GM19023 (cell line): ENCODE measurements around the gene ELOB.
"Not testable (repeated sequence)": the region's sequence is repeated elsewhere in the genome, so short reads cannot be mapped to it uniquely, and the experiment has no call there.

Source experiments
- ATAC-seq: cut with Tn5 transposase; IDR thresholded peaks from one replicate; pipeline ENCODE4 v1.9.1; 2021; ENCODE audit warnings: mild to moderate bottlenecking, moderate library complexity; ENCODE audit not compliant: unreplicated experiment

The ELOB gene

GRCh38 chr16:2724816-2725348, 52.2 kb downstream of the ELOB start:
- ATAC-seq = no peak

DNA sequence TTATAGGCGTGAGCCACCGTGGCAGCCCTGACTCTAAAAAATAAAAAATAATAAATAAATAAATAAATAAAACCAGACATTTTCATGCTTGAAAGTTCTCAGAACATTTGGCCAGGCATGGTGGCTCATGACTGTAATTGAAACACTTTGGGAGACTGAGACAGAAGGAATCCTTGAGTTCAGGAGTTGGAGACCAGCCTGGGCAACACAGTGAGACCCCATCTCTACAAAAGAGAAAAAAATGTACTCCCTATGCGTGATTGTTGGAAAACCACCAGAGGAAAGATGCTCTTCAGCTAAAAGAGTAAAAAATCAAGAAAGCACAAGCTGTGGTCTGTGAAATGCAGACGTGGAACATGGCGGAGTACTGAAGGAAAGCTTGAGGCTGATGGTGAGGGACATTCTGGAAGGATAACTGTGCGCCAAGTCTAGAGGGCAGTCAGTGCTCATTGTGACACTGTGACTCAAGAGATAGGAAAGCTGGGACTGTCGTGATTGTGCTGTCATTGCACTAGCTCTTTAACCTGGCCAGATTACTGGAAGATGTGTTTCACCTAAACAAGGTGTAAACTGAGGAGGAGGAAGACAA, 52.9 kb downstream of the ELOB start:
- ATAC-seq = no peak

DNA sequence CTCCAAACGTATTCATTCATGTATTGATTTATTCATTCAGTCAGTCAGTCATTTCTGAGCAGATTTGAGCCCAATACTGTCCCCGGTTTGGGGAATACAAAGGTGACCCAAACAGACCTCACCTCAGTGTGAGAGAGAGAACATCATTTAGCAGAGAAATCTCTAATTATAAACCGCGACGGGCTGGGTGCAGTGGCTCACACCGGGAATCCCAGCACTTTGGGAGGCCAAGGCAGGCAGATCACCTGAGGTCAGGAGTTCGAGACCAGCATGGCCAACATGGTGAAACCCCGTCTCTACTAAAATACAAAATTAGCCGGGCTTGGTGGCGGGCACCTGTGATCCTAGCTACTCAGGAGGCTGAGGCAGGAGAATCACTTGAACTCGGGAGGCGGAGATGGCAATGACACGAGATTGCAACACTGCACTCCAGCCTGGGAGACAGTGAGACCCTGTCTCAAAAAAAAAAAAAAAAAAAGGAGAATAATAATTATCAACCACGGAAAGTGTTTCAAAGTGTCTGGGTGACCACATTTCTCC, 55.4 kb downstream of the ELOB start:
- ATAC-seq = not testable (repeated sequence)
